ENCODE data around the gene HOXA4.

HOXA4 gene

GRCh38 chr7:27147199-27148030, 16.9 kb upstream of the HOXA4 start, which contains the start of gene HOXA6:
TSS of gene HOXA6 (minus strand) at chr7:27147774. CDS start at chr7:27147749, 25 bp downstream.
- DNase-seq (ENCODE audit: low read depth in 2 of 2), result no peak

GRCh38 chr7:27146491-27147198, 16.1 kb upstream of the HOXA4 start:
- DNase-seq (ENCODE audit: low read depth in 2 of 2), result no peak

DNA sequence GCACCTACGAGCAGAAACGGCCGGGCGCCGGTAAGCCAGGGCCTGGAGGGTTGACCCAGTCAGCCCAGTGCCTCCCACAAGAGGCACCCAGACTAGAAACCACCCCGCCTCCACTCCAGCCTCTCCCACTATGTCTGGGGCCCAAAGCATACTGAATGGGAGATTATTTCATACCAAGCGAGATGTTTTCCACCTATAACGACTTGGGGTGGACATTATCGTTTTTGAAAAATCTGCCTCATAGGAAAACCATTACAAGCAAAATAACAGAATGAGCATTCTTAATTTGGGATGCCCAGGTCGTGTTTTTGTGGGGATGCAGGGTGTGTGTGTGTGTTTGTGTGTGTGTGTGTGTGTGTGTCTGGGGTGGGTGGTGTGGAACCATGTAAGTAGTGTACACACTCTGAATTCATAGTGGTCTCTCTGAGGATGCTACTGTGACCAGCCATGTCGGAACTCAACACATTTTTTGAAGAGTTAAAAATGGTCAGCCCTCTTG, 15.4 kb upstream of the HOXA4 start:
- no peak for DNase-seq (ENCODE audit: low read depth in 2 of 2)

DNA sequence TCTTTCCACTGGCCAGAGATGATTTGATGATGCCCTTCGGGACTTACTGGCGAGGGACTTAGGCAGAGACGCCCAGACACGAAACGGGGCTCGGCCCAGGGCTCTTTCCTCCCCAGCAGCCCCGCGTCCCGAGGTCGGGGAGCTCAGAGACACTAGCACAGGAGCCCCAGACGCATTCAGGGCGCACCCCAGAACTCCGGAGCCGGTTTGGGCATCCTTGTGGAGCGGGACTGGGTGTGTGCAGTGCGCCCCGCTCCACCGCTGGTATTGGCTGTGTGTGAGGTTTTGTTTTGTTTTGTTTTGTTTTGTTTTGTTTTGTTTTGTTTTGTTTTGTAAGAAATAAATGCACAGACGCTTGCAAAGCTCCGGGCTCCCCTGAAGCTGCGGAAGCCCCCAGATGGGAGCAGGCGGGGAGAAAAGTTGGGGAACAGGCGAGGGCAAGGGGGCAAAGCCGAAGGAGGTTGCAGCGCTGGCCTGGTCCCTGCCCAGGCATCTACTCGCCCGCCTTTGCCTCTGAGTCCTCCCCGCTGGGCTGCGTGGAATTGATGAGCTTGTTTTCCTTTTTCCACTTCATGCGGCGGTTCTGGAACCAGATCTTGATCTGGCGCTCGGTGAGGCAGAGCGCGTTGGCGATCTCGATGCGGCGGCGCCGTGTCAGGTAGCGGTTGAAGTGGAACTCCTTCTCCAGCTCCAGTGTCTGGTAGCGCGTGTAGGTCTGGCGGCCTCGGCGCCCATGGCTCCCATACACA, 14.8 kb upstream of the HOXA4 start:
- no peak for DNase-seq (ENCODE audit: low read depth in 2 of 2)

DNA sequence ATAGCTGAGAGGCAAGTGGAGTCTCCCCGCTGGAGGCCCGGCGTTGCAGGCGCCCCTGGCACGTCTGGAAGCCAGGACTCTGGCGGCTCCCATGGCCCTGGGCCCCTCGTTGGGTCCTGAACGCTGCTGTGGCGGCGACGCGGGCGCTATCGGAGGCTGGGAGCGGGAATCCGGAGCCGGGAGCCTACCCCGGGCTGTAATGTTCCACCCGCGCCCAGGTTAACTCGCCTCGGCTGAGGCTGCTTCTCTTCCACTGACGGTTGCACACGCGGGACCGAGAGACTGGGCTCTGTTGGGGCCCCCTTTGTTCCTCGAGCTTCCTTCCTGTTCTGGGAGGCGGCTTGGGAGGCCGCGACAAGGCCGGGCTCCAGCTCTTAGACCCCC, 14.2 kb upstream of the HOXA4 start:
- DNase-seq (ENCODE audit: low read depth in 2 of 2), result no peak

GRCh38 chr7:27143950-27144780, 13.6 kb upstream of the HOXA4 start:
- no peak for DNase-seq (ENCODE audit: low read depth in 2 of 2)

- no peak for DNase-seq (ENCODE audit: low read depth in 2 of 2)
These were observed 12.7 kb upstream of the HOXA4 start, which contains the start of gene HOXA5 for GRCh38 chr7:27143023-27143949. TSS of gene HOXA5 (minus strand) at chr7:27143681. CDS start at chr7:27143607, 74 bp downstream.

- no peak for DNase-seq (ENCODE audit: low read depth in 2 of 2)
These were observed 12.0 kb upstream of the HOXA4 start for GRCh38 chr7:27142580-27143022.

GRCh38 chr7:27141923-27142579, 11.5 kb upstream of the HOXA4 start:
- no peak for DNase-seq (ENCODE audit: low read depth in 2 of 2)

- DNase-seq (ENCODE audit: low read depth in 2 of 2), result no peak
These were observed 10.8 kb upstream of the HOXA4 start for GRCh38 chr7:27141137-27141922.

DNA sequence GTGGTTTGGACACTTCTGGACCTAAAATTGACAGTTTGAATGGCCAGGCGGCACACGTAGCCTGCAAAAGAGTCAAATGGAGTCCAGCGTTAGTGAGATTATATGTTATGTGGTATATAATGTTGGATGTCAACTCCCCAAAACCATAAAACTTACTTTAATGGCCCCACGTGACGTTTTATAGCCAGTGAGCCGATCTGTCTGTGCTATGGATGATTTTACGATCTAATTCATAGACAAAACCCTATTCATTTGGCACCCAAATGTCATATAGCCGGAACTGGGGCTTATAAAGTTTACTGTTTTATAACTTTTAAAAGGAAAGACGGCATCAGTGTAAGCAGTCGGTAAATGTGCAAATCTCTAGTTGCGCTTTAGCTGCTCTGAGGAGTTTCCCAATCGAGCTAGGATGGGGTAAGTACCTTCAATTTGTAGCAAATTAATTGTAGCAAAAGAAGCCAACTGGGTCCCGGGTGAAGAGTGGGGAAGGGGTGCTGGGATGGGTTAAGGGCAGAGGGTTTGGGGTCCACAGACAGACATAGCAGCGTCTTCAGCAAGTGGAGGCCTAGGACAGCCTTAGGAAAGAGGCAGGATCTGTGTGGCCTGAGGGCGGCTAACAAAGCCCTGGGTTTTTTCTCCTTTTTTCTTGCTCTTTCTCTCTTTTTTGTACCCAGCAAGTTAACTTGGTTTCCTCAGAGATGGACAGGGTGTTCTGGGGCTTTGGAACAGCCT, 9.7 kb upstream of the HOXA4 start:
- no peak for DNase-seq (ENCODE audit: low read depth in 2 of 2)

DNA sequence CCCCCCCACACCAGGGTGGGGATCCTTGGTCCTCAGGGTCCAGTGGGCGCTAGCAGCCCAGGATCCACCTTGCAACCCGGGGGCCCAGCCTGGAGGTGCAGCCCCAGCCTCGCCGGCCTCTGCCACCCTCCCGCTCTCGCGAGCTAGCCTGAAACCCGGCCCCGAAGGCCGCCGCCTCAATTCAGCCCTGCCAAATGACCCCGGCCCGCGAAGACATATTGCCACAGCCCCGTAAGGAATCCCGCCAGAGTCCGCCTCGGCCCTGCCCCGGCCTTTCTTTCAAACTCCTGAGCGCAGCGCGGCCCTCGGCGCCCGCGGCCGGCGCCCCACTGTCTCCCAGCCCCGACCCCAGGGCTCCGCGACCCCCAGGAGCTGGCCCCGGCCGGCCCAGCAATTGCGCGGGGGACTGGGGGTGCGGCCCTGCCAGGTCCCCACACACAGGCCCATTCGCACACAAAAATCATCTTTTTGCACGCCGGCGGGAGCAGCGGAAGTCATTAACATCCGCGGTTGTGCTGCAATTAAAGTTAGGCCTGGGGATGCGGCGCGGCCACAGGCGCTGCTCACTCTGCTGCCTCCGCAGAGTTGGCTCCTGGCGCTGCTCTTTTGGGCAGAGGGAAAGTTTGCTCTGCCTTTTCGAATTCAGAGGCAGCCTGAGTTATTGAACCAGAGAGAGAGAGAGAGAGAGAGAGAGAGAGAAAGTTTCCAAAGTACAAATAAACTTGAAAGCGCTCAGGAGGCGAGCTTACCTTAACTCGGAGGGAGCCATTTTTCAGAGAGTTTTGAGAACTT, 9.0 kb upstream of the HOXA4 start:
- no peak for DNase-seq (ENCODE audit: low read depth in 2 of 2)

GRCh38 chr7:27138985-27139333, 8.4 kb upstream of the HOXA4 start:
- no peak for DNase-seq (ENCODE audit: low read depth in 2 of 2)

GRCh38 chr7:27138472-27138871, 7.9 kb upstream of the HOXA4 start:
- no peak for DNase-seq (ENCODE audit: low read depth in 2 of 2)

DNA sequence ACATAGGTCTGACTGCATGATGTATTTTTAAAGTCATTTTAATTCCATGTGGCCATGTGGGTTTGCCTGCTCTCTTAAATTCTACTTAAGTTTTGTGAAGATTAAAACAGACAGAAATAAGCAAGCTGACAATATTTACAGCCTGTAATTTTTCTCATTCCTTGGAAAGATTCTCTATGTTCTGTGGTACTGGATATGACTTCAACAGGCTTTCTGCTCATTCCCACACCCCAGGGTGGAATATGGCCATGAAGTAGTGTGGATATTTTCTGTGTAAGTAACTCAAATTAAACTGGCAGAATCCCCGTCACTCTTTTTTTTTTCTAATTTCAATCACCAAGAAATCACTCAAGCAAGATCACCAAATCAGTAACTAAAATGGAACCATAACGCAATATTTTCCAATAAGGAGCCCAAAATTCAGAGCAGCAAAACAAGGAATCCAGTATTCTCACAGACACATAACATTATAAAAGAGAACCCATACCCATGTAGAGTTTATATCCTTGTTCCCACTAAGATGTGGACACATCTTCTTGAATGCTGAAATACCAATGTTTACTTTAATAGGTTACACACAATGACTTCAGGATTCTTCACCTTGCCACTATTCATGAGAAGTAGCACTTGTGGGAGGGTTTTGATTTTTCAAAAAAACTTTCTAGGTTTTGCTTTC, 7.2 kb upstream of the HOXA4 start:
- no peak for DNase-seq (ENCODE audit: low read depth in 2 of 2)

DNA sequence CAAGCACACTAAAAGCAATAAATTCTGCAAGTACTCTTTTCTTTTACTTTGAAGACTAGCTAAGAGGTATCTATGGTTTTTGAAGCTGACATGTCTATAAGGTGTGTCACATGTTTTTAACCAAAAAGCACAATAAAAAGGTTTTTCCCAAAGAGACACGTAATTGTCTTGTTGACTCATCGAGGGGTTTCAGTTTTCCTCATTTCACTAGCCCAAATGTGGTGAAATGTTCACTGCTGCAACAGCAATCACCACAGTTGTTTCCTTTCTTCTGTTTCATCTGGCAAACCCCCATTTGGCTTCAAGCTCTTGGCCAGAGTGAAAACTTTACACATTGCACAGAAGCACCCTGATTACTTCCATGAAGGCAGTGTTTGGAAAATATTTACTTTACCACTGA, 3.8 kb upstream of the HOXA4 start:
- no peak for DNase-seq (ENCODE audit: low read depth in 2 of 2)
